ENCODE results near the gene TBC1D3B. TPM values are rescaled to one million over a fixed set of nuclear protein-coding genes. Genes with fewer than 3 reads are reported as not detected.

The TBC1D3B gene
- total RNA-seq, 1 experiment from 2014 or later: 12.5 TPM

- no peak for TF ChIP-seq CTCF (IDR thresholded peaks at IDR 0.05; ENCODE audit: insufficient read depth in 1 of 2, low read depth in 1 of 2, low read length in 1 of 2, severe bottlenecking in 1 of 2, unreplicated experiment in 1 of 2)
- Histone ChIP-seq H3K27me3 (replicated peaks; ENCODE audit: control insufficient read depth, insufficient read depth, low read length) (no peaks in the 10 kb centered on the region), H3K4me1 (no peaks in the 10 kb centered on the region), H3K4me3 (ENCODE audit: low read depth, low read length) (no peak overlapping the region), H3K9me3 (no peaks in the 10 kb centered on the region), H3K36me3 (ENCODE audit: control insufficient read depth, insufficient read depth, low read length) (no peaks in the 10 kb centered on the region)
- no peaks in the 10 kb centered on the region for H3K9me3 Mint-ChIP-seq (ENCODE audit: unreplicated experiment)
- H3K4me3 Mint-ChIP-seq (ENCODE audit: unreplicated experiment): no peak overlapping the region
- intact Hi-C loops (cut with micrococcal nuclease; ENCODE audit: unreplicated experiment): loop anchor here (1.0 to 5.0 kb wide), 3 partner anchors 77 to 202 kb away; no protein-coding TSS in a partner anchor
- ChIA-PET POLR2A (no interaction called here), CTCF (interaction anchor here (1.1 to 3.2 kb wide), 6 partner anchors 77 to 334 kb away, joined by 3 to 43 read pairs (median 10); no protein-coding TSS in a partner anchor)
- no peak overlapping the region for H3K27ac Mint-ChIP-seq (ENCODE audit: unreplicated experiment)
- no peak for DNase-seq
- no TSS peak for BruUV-seq (replicated peaks)
- H3K4me1 Mint-ChIP-seq (ENCODE audit: low read depth, unreplicated experiment): no peaks in the 10 kb centered on the region
- no peaks in the 10 kb centered on the region for H3K36me3 Mint-ChIP-seq (ENCODE audit: insufficient read depth, unreplicated experiment)
- H3K27me3 Mint-ChIP-seq (ENCODE audit: insufficient read depth, unreplicated experiment): peaks cover 7% of the 10 kb centered on the region
These were observed 27.1 kb downstream of the TBC1D3B start for GRCh38 chr17:36149296-36149820.

GRCh38 chr17:36148559-36149295 is 27.7 kb downstream of the TBC1D3B start:
- TF ChIP-seq CTCF (IDR thresholded peaks at IDR 0.05; ENCODE audit: insufficient read depth in 1 of 2, low read depth in 1 of 2, low read length in 1 of 2, severe bottlenecking in 1 of 2, unreplicated experiment in 1 of 2): peak; percentile 98
- POLR2A ChIA-PET: no interaction called here
- Mint-ChIP-seq H3K9me3 (ENCODE audit: unreplicated experiment) (no peaks in the 10 kb centered on the region), H3K27me3 (ENCODE audit: insufficient read depth, unreplicated experiment) (peaks cover 7% of the 10 kb centered on the region), H3K4me3 (ENCODE audit: unreplicated experiment) (no peak overlapping the region), H3K36me3 (ENCODE audit: insufficient read depth, unreplicated experiment) (no peaks in the 10 kb centered on the region), H3K4me1 (ENCODE audit: low read depth, unreplicated experiment) (no peaks in the 10 kb centered on the region), H3K27ac (ENCODE audit: unreplicated experiment) (no peak overlapping the region)
- CTCF ChIA-PET: interaction anchor here (1.0 to 3.2 kb wide), 7 partner anchors 13 to 334 kb away, joined by 3 to 43 read pairs (median 9); no protein-coding TSS in a partner anchor
- Histone ChIP-seq H3K4me1 (no peaks in the 10 kb centered on the region), H3K9me3 (no peaks in the 10 kb centered on the region), H3K27me3 (replicated peaks; ENCODE audit: control insufficient read depth, insufficient read depth, low read length) (no peaks in the 10 kb centered on the region), H3K36me3 (ENCODE audit: control insufficient read depth, insufficient read depth, low read length) (no peaks in the 10 kb centered on the region), H3K4me3 (ENCODE audit: low read depth, low read length) (no peak overlapping the region)
- BruUV-seq (replicated peaks): no TSS peak
- intact Hi-C loops (cut with micrococcal nuclease; ENCODE audit: unreplicated experiment): loop anchor here (1.0 to 5.0 kb wide), 3 partner anchors 76 to 201 kb away; no protein-coding TSS in a partner anchor
- peak; percentile 58 to 79 for DNase-seq

- POLR2A ChIA-PET: no interaction called here
- Histone ChIP-seq H3K27me3 (replicated peaks; ENCODE audit: control insufficient read depth, insufficient read depth, low read length) (no peaks in the 10 kb centered on the region), H3K36me3 (ENCODE audit: control insufficient read depth, insufficient read depth, low read length) (no peaks in the 10 kb centered on the region), H3K9me3 (no peaks in the 10 kb centered on the region), H3K4me1 (no peaks in the 10 kb centered on the region), H3K4me3 (ENCODE audit: low read depth, low read length) (no peak overlapping the region)
- Mint-ChIP-seq H3K4me1 (ENCODE audit: low read depth, unreplicated experiment) (no peaks in the 10 kb centered on the region), H3K4me3 (ENCODE audit: unreplicated experiment) (no peak overlapping the region), H3K36me3 (ENCODE audit: insufficient read depth, unreplicated experiment) (no peaks in the 10 kb centered on the region), H3K9me3 (ENCODE audit: unreplicated experiment) (no peaks in the 10 kb centered on the region), H3K27me3 (ENCODE audit: insufficient read depth, unreplicated experiment) (peaks cover 7% of the 10 kb centered on the region), H3K27ac (ENCODE audit: unreplicated experiment) (no peak overlapping the region)
- no TSS peak for BruUV-seq (replicated peaks)
- no peak for DNase-seq
- intact Hi-C loops (cut with micrococcal nuclease; ENCODE audit: unreplicated experiment): loop anchor here (5.0 kb wide), 1 partner anchor 200 kb away; no protein-coding TSS in a partner anchor
- CTCF ChIA-PET: interaction anchor here (2.0 to 3.2 kb wide), 2 partner anchors 178 to 335 kb away, joined by 6 to 43 read pairs; no protein-coding TSS in a partner anchor
- TF ChIP-seq CTCF (IDR thresholded peaks at IDR 0.05; ENCODE audit: insufficient read depth in 1 of 2, low read depth in 1 of 2, low read length in 1 of 2, severe bottlenecking in 1 of 2, unreplicated experiment in 1 of 2): no peak
These were observed 28.8 kb downstream of the TBC1D3B start for GRCh38 chr17:36147601-36148000.
